GM12878 (cell line): ENCODE measurements around the gene RUFY2. TPM values are rescaled to one million over a fixed set of nuclear protein-coding genes. Genes with fewer than 3 reads are reported as not detected.

Experiments
- ASH2L ChIP-seq: fragments of 300-600, 200-600 bp; sonication (generic); IDR thresholded peaks from 2 replicates; pipeline ENCODE4 v1.6.1; 2017; ENCODE audit warnings: low read depth, mild to moderate bottlenecking, borderline replicate concordance
- BACH1 ChIP-seq: fragments of 450-650 bp; IDR thresholded peaks from 2 replicates; pipeline ENCODE4 v1.6.1; 2017; ENCODE audit warnings: mild to moderate bottlenecking, borderline replicate concordance
- CBX5 ChIP-seq: sonication (generic); IDR thresholded peaks from 2 replicates; pipeline ENCODE4 v1.6.1; 2016; ENCODE audit warnings: low read depth, moderate library complexity, mild to moderate bottlenecking, inconsistent platforms
- CREM ChIP-seq: IDR thresholded peaks from 2 replicates; pipeline ENCODE4 v1.6.1; 2014; ENCODE audit warnings: antibody characterized with exemption, low read depth
- DPF2 ChIP-seq: fragments of 450-650 bp; IDR thresholded peaks from 2 replicates; pipeline ENCODE4 v1.6.1; 2017; ENCODE audit warnings: mild to moderate bottlenecking
- E4F1 ChIP-seq: fragments of 450-650 bp; IDR thresholded peaks from 2 replicates; pipeline ENCODE4 v1.6.1; 2018; ENCODE audit warnings: borderline replicate concordance, mild to moderate bottlenecking; ENCODE audit not compliant: partially characterized antibody
- EED ChIP-seq: sonication (generic); IDR thresholded peaks from 2 replicates; pipeline ENCODE4 v1.6.1; 2016; ENCODE audit warnings: antibody characterized with exemption, low read depth
- EP300 ChIP-seq, 2 experiments: fragments of 150-350 bp in 1 of 2; IDR thresholded peaks; 2 replicates each; pipeline ENCODE4 v1.6.1; 2011 to 2012; ENCODE audit warnings: low read depth in 2 of 2, low read length in 2 of 2, borderline replicate concordance in 1 of 2, improper control_type of control experiment in 1 of 2, inconsistent platforms in 1 of 2; ENCODE audit not compliant: control insufficient read depth in 1 of 2
- MEF2A ChIP-seq: IDR thresholded peaks from 2 replicates; pipeline ENCODE4 v1.6.1; 2011; ENCODE audit warnings: low read depth, mild to moderate bottlenecking, low read length, moderate library complexity; ENCODE audit not compliant: insufficient read depth
- MEF2B ChIP-seq: fragments of 450-650 bp; IDR thresholded peaks from 2 replicates; pipeline ENCODE4 v1.6.1; 2018; ENCODE audit warnings: mild to moderate bottlenecking, moderate library complexity; ENCODE audit not compliant: partially characterized antibody, poor library complexity, severe bottlenecking
- MTA3 ChIP-seq: IDR thresholded peaks from 2 replicates; pipeline ENCODE4 v1.6.1; 2012; ENCODE audit warnings: low read length, inconsistent platforms, borderline replicate concordance
- POLR2AphosphoS5 ChIP-seq: IDR thresholded peaks from 2 replicates; pipeline ENCODE4 v1.6.1; 2011; ENCODE audit warnings: mild to moderate bottlenecking, low read length, inconsistent platforms
- POU2F2 ChIP-seq: IDR thresholded peaks from 3 replicates; pipeline ENCODE4 v1.6.1; 2011; ENCODE audit warnings: low read depth, mild to moderate bottlenecking, low read length, borderline replicate concordance
- RAD21 ChIP-seq: IDR thresholded peaks from 2 replicates; pipeline ENCODE4 v1.6.1; 2011; ENCODE audit warnings: mild to moderate bottlenecking, low read depth, low read length, moderate library complexity; ENCODE audit not compliant: insufficient read depth
- RCOR1 ChIP-seq: conservative IDR thresholded peaks from 2 replicates; pipeline ENCODE4 v1.6.1; 2012; ENCODE audit warnings: low read depth, low read length, improper control_type of control experiment
- SIX5 ChIP-seq: IDR thresholded peaks from 2 replicates; pipeline ENCODE4 v1.6.1; 2011; ENCODE audit warnings: mild to moderate bottlenecking, low read depth, low read length, moderate library complexity; ENCODE audit not compliant: severe bottlenecking
- SMAD5 ChIP-seq: IDR thresholded peaks from 2 replicates; pipeline ENCODE4 v1.6.1; 2016; ENCODE audit warnings: antibody characterized with exemption, low read depth
- SPI1 ChIP-seq: IDR thresholded peaks from 2 replicates; pipeline ENCODE4 v1.6.1; 2011; ENCODE audit warnings: low read depth, mild to moderate bottlenecking, low read length, moderate library complexity, borderline replicate concordance; ENCODE audit not compliant: insufficient read depth
- TARDBP ChIP-seq: IDR thresholded peaks from 2 replicates; pipeline ENCODE4 v1.6.1; 2016; ENCODE audit warnings: borderline replicate concordance
- YBX1 ChIP-seq: fragments of 450-650 bp; IDR thresholded peaks from 2 replicates; pipeline ENCODE4 v1.6.1; 2016; ENCODE audit warnings: antibody characterized with exemption
- ZBED1 ChIP-seq: IDR thresholded peaks from 2 replicates; pipeline ENCODE4 v1.6.1; 2016; ENCODE audit warnings: borderline replicate concordance
- ZNF207 ChIP-seq: fragments of 450-650 bp; IDR thresholded peaks from 2 replicates; pipeline ENCODE4 v1.6.1; 2014; ENCODE audit warnings: antibody characterized with exemption, mild to moderate bottlenecking, borderline replicate concordance
- ZNF24 ChIP-seq: fragments of 450-650 bp; IDR thresholded peaks from 2 replicates; pipeline ENCODE4 v1.6.1; 2017; ENCODE audit warnings: antibody characterized with exemption, mild to moderate bottlenecking
- polyA plus RNA-seq, 11 experiments: library from polyadenylated mRNA; depleted of rRNA in 4 of 11; unstranded in 6 of 11; stranded (reverse) in 5 of 11; fragments of >200 nt; fragmentation: Nextera tagmentation in 4 of 11; fragmentation: Illumina TruSeq in 1 of 11; extraction: Ambion mirVana in 4 of 11; extraction: Trizol in 1 of 11; gene quantifications; 1 replicate in 1 of 11; 2 replicates in 10 of 11; pipeline versions ENCODE4 v1.2.1 to v1.2.3, GENCODE V29; 2011 to 2016; ENCODE audit warnings: inconsistent platforms in 2 of 11, missing spikeins in 2 of 11, low read depth in 1 of 11
- total RNA-seq, 4 experiments: library from RNA; depleted of rRNA in 3 of 4; stranded (reverse); fragments of >200 nt in 3 of 4; fragmentation: Illumina TruSeq in 1 of 4; extraction: Trizol in 1 of 4; gene quantifications; 2 replicates each; pipeline versions ENCODE4 v1.2.1 to v1.2.3, GENCODE V29; 2013 to 2021
- TF ChIP-seq, protein P1 (sequence below): fragments of 450-650 bp; IDR thresholded peaks from 2 replicates; pipeline ENCODE4 v1.6.1; 2017; ENCODE audit warnings: antibody characterized with exemption, mild to moderate bottlenecking, moderate library complexity
- TF ChIP-seq, protein P2 (sequence below): IDR thresholded peaks from 2 replicates; pipeline ENCODE4 v1.6.1; 2012; ENCODE audit warnings: low read depth, low read length, improper control_type of control experiment

The RUFY2 gene
- total and polyA plus RNA-seq, 10 of the 15 experiments (the other 5 are each of a cell fraction or from before 2014, with no cell fraction given), result 1.7 to 8.4 (median 5.8) TPM

DNA sequence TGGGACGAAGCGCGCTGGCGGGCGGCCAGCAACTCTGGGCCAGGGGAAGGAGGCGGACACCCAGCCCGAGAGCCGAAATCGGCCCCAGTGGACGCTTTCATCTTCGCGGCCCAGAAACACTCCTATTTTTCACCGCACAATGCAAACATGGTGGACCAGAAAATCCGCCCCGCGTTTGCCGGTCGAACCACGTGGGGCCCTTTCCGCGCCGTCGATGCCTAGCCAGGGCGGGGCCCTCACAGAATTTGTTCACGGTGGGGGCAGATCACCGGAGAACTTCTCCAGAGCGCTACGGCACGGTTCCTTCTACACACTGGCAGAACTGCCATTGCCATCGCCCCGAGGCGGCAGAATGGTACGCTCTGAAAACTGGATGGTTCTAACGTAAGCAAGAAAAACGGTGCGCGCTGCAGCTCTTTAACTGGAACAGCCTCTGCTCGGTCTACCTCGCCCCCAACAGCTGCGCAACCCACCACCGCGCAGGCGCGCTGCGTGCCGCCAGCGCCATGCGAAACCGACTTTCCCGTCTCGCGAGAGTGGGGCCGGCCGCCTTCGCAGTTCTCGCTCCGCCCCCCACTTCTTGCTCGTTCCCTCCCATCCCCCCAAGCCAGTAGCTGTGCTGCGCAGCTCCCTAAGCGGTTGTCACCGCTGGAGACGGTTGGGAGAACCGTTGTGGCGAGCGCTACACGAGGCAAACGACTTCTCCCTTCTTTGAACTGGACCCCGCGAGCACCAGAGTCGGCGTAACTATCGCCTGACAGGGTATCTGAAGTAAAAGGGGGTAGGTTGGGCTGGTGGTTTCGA is 75.4 kb downstream of the RUFY2 start, which contains the start of gene HNRNPH3 (continued):
- TF ChIP-seq, protein P1, sequence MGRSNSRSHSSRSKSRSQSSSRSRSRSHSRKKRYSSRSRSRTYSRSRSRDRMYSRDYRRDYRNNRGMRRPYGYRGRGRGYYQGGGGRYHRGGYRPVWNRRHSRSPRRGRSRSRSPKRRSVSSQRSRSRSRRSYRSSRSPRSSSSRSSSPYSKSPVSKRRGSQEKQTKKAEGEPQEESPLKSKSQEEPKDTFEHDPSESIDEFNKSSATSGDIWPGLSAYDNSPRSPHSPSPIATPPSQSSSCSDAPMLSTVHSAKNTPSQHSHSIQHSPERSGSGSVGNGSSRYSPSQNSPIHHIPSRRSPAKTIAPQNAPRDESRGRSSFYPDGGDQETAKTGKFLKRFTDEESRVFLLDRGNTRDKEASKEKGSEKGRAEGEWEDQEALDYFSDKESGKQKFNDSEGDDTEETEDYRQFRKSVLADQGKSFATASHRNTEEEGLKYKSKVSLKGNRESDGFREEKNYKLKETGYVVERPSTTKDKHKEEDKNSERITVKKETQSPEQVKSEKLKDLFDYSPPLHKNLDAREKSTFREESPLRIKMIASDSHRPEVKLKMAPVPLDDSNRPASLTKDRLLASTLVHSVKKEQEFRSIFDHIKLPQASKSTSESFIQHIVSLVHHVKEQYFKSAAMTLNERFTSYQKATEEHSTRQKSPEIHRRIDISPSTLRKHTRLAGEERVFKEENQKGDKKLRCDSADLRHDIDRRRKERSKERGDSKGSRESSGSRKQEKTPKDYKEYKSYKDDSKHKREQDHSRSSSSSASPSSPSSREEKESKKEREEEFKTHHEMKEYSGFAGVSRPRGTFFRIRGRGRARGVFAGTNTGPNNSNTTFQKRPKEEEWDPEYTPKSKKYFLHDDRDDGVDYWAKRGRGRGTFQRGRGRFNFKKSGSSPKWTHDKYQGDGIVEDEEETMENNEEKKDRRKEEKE, result no peak; the same call in 1 of the 2 replicates
- no peak for TF ChIP-seq EED
- peak; percentile 100; the same call in 1 of the 2 replicates for TF ChIP-seq RCOR1
- peak; percentile 79 for TF ChIP-seq MEF2A
- peak in 1 of 2 experiments; percentile 37; a peak in 1 of 4 replicates for TF ChIP-seq EP300 (IDR thresholded peaks at IDR 0.05; ENCODE audit: borderline replicate concordance in 1 of 2, control insufficient read depth in 1 of 2, low read depth in 2 of 2, low read length in 2 of 2)
- TF ChIP-seq E4F1, result no peak
- TF ChIP-seq ZBED1, result peak; percentile 82; the same call in 1 of the 2 replicates
- peak; percentile 46; the same call in 1 of the 2 replicates for TF ChIP-seq ASH2L
- peak; percentile 90 for TF ChIP-seq TARDBP
- TF ChIP-seq, protein P2, sequence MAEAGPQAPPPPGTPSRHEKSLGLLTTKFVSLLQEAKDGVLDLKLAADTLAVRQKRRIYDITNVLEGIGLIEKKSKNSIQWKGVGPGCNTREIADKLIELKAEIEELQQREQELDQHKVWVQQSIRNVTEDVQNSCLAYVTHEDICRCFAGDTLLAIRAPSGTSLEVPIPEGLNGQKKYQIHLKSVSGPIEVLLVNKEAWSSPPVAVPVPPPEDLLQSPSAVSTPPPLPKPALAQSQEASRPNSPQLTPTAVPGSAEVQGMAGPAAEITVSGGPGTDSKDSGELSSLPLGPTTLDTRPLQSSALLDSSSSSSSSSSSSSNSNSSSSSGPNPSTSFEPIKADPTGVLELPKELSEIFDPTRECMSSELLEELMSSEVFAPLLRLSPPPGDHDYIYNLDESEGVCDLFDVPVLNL, result peak; percentile 49
- peak; percentile 96; the same call in 2 of the 3 replicates for TF ChIP-seq POU2F2
- no peak for TF ChIP-seq SPI1
- peak; percentile 43 for TF ChIP-seq CREM
- TF ChIP-seq MEF2B, result no peak
- peak; percentile 97; the same call in 1 of the 2 replicates for TF ChIP-seq SMAD5
- no peak for TF ChIP-seq RAD21
- TF ChIP-seq YBX1, result no peak
- TF ChIP-seq ZNF207, result peak; percentile 95
- peak; percentile 11 for TF ChIP-seq BACH1
- peak; percentile 36 for TF ChIP-seq CBX5
- TF ChIP-seq DPF2, result 0 out of 2 replicates have a peak, but pooled peaks have one; percentile 33
- no peak for TF ChIP-seq ZNF24
- TF ChIP-seq POLR2AphosphoS5, result peak; percentile 99
- TF ChIP-seq SIX5, result no peak
- no peak for TF ChIP-seq MTA3
